Brain microvascular endothelial cell (primary cell): ENCODE data around the gene NARF.

ENCODE experiments used
- DNase-seq: peaks from one replicate; pipeline ENCODE4 v3.0.0-alpha.2; 2020
- H3K27ac ChIP-seq: fragments of 250-450 bp; sonication (Bioruptor Pico); 2 replicates; pipeline ENCODE4 v1.5.1; 2020; ENCODE audit warnings: mild to moderate bottlenecking, moderate library complexity
- H3K27me3 ChIP-seq: fragments of 250-450 bp; sonication (Bioruptor Pico); replicated peaks from 2 replicates; pipeline ENCODE4 v1.5.1; 2020; ENCODE audit warnings: mild to moderate bottlenecking
- H3K36me3 ChIP-seq: fragments of 250-450 bp; sonication (Bioruptor Pico); replicated peaks from 2 replicates; pipeline ENCODE4 v1.5.1; 2020; ENCODE audit warnings: mild to moderate bottlenecking
- H3K4me3 ChIP-seq: 2 replicates; pipeline ENCODE4 v1.5.1; 2011; ENCODE audit warnings: low read depth, mild to moderate bottlenecking, control low read depth, low read length, moderate library complexity
- CTCF ChIP-seq: IDR thresholded peaks from 2 replicates; pipeline ENCODE4 v1.5.1; 2011; ENCODE audit warnings: low read depth, mild to moderate bottlenecking, moderate library complexity, low read length, control low read depth, inconsistent platforms; ENCODE audit errors: missing control alignments
- in situ Hi-C: cut with HindIII; loops from 2 replicates; pipeline ENCODE4 v1.10.0; 2017; ENCODE audit warnings: low sequenced_read_pairs, low pct_ligation_motif_present

NARF gene

GRCh38 chr17:82446649-82447048, 11.9 kb upstream of the NARF start:
- Histone ChIP-seq H3K4me3 (no peak overlapping the region), H3K36me3 (peaks cover 8% of the 10 kb centered on the region), H3K27me3 (no peaks in the 10 kb centered on the region), H3K27ac (no peak overlapping the region)
- TF ChIP-seq CTCF: no peak
- no peak for DNase-seq
- in situ Hi-C loops: no loop called here

DNA sequence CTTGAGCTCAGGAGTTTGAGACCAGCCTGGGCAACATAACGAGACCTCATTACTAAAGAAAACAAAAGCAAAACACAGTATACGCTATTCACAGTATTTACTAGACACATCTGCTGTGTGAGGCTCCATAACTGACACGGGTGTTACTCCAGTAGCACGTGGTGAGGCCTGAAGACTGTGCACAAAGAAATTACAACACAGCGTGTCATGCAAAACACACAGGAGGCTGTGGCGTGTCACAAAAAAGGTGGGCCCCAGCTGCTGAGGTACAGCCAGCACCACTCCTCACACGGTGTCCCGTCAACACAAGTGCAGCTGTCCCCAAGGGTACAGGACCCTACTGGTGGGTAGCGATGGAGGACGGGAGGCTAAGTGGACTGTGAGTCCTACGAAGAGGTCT, 10.7 kb upstream of the NARF start:
- no peak overlapping the region for H3K4me3 ChIP-seq
- TF ChIP-seq CTCF: no peak
- in situ Hi-C loops: no loop called here
- H3K27me3 ChIP-seq: no peaks in the 10 kb centered on the region
- peaks cover 6% of the 10 kb centered on the region for H3K36me3 ChIP-seq
- H3K27ac ChIP-seq: no peak overlapping the region
- DNase-seq: no peak

GRCh38 chr17:82449131-82449882, 9.2 kb upstream of the NARF start:
- H3K27me3 ChIP-seq: no peaks in the 10 kb centered on the region
- H3K36me3 ChIP-seq: no peaks in the 10 kb centered on the region
- DNase-seq: no peak
- no peak overlapping the region for H3K27ac ChIP-seq
- TF ChIP-seq CTCF: no peak
- H3K4me3 ChIP-seq: peak overlapping the region; percentile 78
- in situ Hi-C loops: no loop called here

DNA sequence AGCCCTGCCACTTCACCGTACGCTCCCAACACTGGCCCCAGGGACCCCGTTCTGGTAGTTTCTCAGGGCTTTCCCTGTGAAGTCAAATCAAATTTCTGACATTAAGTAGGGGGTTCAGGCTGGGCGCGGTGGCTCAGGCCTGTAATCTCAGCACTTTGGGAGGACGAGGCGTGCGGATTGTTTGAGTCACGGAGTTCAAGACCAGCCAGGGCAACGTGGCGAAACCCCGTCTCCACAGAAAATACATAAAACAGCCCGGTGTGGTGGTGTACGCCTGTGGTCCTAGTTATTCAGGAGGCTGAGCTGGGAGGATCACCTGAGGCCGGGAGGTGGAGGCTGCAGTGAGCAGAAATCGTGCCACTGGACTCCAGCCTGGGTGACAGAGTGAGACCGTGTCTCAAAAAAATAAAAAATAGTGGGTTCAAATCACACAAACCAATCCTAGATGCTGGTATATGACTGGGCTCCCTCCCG, 8.6 kb upstream of the NARF start:
- TF ChIP-seq CTCF: no peak
- no peaks in the 10 kb centered on the region for H3K36me3 ChIP-seq
- in situ Hi-C loops: no loop called here
- no peaks in the 10 kb centered on the region for H3K27me3 ChIP-seq
- peak overlapping the region; percentile 63 for H3K27ac ChIP-seq
- DNase-seq: no peak
- H3K4me3 ChIP-seq: peak overlapping the region; percentile 78

DNA sequence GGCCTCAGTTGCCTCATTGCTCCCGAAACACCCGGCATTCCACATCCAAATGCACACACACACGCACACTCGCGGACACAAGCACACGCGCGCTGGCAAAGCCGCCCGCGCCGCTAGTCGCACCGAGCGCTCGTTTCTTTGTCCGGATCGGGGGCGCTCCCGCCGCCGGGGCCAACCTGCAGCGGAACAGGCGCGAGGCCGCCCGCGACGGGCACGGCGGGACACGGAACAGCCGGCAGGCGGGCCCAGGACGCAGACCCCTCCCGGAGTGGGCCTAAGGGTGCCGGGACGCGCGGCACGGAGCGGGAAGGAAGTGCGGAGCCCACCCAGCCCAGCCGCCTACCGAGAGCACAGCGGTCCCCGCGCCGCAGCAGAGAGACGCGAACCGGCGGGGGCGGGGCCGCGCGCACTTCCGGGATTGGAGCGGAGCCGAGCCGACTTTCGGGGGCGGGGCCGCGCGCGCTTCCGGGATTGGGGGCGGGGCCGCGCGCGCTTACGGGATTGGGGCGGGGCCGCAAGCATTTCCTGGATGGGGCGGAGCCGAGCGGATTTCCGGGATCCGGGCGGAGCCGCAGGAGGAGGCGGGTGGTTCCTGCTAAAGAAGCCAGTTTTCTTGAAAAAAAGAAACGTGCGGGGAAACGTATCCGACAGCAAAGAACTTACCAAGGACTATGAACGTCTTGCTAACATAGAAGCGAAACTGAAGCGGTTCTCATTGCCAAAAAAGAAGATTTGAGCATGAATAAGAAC, 8.0 kb upstream of the NARF start, which contains the start of gene CYBC1:
Gene CYBC1 (minus strand): TSS at position 396 of the 750 bp plus-strand sequence. CDS start 1,498 bp downstream, outside the sequence.
- TF ChIP-seq CTCF: no peak
- Histone ChIP-seq H3K27me3 (no peaks in the 10 kb centered on the region), H3K36me3 (no peaks in the 10 kb centered on the region), H3K4me3 (peak within 1 kb of the TSS; percentile 78), H3K27ac (peak within 1 kb of the TSS; percentile 63)
- DNase-seq: peak; percentile 82
- in situ Hi-C loops: no loop called here
